ENCODE measurements around the gene METTL6.

Gene METTL6

DNA sequence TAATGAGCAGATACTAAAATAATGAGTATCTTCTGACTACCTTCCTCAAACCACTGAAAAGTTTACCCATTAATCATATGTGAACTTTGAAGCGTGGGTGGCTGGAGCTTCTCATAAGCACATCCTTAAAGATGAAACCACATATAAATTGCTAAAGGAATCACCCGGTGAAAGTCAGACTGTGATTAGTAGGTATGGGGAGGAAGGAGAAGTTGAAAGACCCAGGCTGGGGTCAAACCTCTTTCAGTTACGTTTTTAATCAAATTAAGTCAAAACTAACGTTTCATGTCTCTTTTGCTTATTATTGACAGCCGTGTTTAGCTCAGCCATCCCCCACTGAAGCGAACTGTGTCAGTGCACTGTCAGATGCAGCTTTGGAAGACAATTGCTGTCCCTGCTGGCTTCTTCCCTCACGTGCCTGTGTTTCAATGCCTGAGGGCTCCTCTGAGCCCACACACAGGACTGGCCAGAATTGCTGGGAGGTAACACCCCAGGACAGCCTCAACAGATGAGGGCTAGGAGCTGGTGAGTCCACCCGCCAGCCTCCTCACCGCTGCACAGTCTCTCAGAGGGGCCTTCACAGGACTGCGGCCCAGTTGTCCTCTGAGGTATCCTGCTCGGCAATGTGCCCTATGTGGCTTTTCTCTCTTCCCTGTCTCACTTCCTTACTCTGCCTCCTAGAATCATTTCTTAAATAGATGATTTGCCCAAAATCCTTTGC lies 65.7 kb downstream of the METTL6 start:
- no peak for DNase-seq

DNA sequence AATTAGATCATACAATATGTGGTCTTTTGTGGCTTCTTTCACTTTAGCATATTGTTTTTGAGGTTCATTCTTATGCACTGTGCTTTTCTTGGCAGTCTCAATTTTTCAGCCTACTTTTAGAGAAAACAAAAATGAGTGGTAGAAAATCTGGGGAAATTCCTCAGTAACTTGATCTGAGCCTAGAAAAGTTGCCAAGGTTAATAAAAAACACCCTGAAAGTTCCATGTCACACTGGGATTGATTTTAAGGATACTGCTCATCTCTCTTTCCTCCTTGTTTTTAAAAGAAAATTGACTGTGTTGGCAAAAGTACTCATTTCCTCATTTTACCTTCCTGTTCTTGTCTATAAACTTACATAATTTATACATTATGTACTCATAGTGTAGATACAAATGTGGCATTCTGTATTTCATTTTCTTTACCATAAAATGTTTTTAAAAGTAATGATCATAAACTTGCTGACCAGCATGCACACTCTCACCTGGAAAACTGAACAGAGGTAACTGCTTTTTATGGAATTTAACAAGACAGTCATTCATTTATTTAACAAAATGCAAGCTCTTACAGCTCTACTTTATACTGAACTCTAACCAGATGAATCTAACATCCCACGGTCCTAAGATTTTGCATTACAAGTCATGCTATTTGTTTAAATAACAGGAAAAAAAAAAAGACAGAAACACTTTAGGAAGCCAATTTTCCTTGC lies 66.4 kb downstream of the METTL6 start:
- DNase-seq: no peak
